HG02678 (cell line): ENCODE data around the gene DNM2.

Source experiments
- ATAC-seq: cut with Tn5 transposase; IDR thresholded peaks from one replicate; pipeline ENCODE4 v1.9.1; 2021; ENCODE audit warnings: mild to moderate bottlenecking, moderate library complexity; ENCODE audit not compliant: unreplicated experiment

The DNM2 gene

GRCh38 chr19:10811391-10812111 lies 93.7 kb downstream of the DNM2 start:
- no peak for ATAC-seq

GRCh38 chr19:10812196-10812595 lies 94.3 kb downstream of the DNM2 start:
- ATAC-seq: no peak

GRCh38 chr19:10812902-10813404 lies 95.1 kb downstream of the DNM2 start:
- no peak for ATAC-seq

- ATAC-seq: no peak
Observed at GRCh38 chr19:10815007-10815536, 97.2 kb downstream of the DNM2 start.

- no peak for ATAC-seq
Observed at GRCh38 chr19:10815969-10816644, 98.2 kb downstream of the DNM2 start.

- no peak for ATAC-seq
Observed at GRCh38 chr19:10816691-10817090, 98.8 kb downstream of the DNM2 start.

GRCh38 chr19:10817291-10818038 lies 99.6 kb downstream of the DNM2 start:
- no peak for ATAC-seq

- ATAC-seq: no peak
Observed at GRCh38 chr19:10818301-10819123, 100.6 kb downstream of the DNM2 start.

GRCh38 chr19:10819124-10820060 lies 101.5 kb downstream of the DNM2 start:
- no peak for ATAC-seq

GRCh38 chr19:10820173-10820572 lies 102.3 kb downstream of the DNM2 start:
- ATAC-seq: no peak

- no peak for ATAC-seq
Observed at GRCh38 chr19:10823690-10824089, 105.8 kb downstream of the DNM2 start.

- ATAC-seq: no peak
Observed at GRCh38 chr19:10826231-10826630, 108.4 kb downstream of the DNM2 start.

GRCh38 chr19:10826846-10827245 lies 109.0 kb downstream of the DNM2 start:
- ATAC-seq: no peak

- no peak for ATAC-seq
Observed at GRCh38 chr19:10828981-10829821, 111.3 kb downstream of the DNM2 start.

- ATAC-seq: no peak
Observed at GRCh38 chr19:10829967-10830366, 112.1 kb downstream of the DNM2 start.

- ATAC-seq: no peak
Observed at GRCh38 chr19:10830370-10830769, 112.5 kb downstream of the DNM2 start.

GRCh38 chr19:10830931-10831779 lies 113.3 kb downstream of the DNM2 start:
- no peak for ATAC-seq
